NT2/D1 (cell line): ENCODE results near the gene CDKN2AIPNL.
A peak's percentile ranks its signal among the peaks of the same experiment; 100 is the strongest.

Experiments used
- DNase-seq: peaks from one replicate; pipeline ENCODE4 v3.0.0-alpha.2; 2011; ENCODE audit warnings: low read depth, low spot score
- H3K27me3 ChIP-seq: 2 replicates; pipeline ENCODE4 v1.6.0; 2011; ENCODE audit warnings: mild to moderate bottlenecking; ENCODE audit not compliant: insufficient read length, insufficient read depth
- H3K36me3 ChIP-seq: 2 replicates; pipeline ENCODE4 v1.6.1; 2011; ENCODE audit warnings: mild to moderate bottlenecking, low read length, mixed read lengths; ENCODE audit not compliant: insufficient read depth, insufficient read length
- H3K4me1 ChIP-seq: 2 replicates; pipeline ENCODE4 v1.5.1; 2011; ENCODE audit not compliant: insufficient read depth, insufficient read length
- H3K4me3 ChIP-seq: 2 replicates; pipeline ENCODE4 v1.5.1; 2011; ENCODE audit warnings: low read depth; ENCODE audit not compliant: insufficient read length
- H3K9ac ChIP-seq: 2 replicates; pipeline ENCODE4 v1.6.0; 2011; ENCODE audit warnings: low read depth; ENCODE audit not compliant: insufficient read length
- H3K9me3 ChIP-seq: 2 replicates; pipeline ENCODE4 v1.5.1; 2011; ENCODE audit warnings: mild to moderate bottlenecking, low read length; ENCODE audit not compliant: insufficient read depth
- SUZ12 ChIP-seq: IDR thresholded peaks from 2 replicates; pipeline ENCODE4 v1.6.1; 2011; ENCODE audit not compliant: insufficient read length, insufficient read depth; ENCODE audit errors: extremely low read depth
- YY1 ChIP-seq: IDR thresholded peaks from 2 replicates; pipeline ENCODE4 v1.6.1; 2011; ENCODE audit not compliant: insufficient read length, insufficient read depth
- ZNF274 ChIP-seq: IDR thresholded peaks from 2 replicates; pipeline ENCODE4 v1.6.1; 2011; ENCODE audit warnings: mild to moderate bottlenecking, low read depth, low read length

The CDKN2AIPNL gene

GRCh38 chr5:134411546-134412266 is at the start of gene CDKN2AIPNL:
CDKN2AIPNL (minus strand) TSS chr5:134411881; CDS start chr5:134411854, 27 bp downstream.
- Histone ChIP-seq H3K4me3 (peak within 1 kb of the TSS; percentile 83), H3K4me1 (peaks cover 2% of the 10 kb centered on the region), H3K9me3 (no peaks in the 10 kb centered on the region), H3K27me3 (no peaks in the 10 kb centered on the region), H3K36me3 (peaks cover 21% of the 10 kb centered on the region), H3K9ac (peak within 1 kb of the TSS; percentile 88)
- peak; percentile 76 for DNase-seq
- TF ChIP-seq YY1 (peak; percentile 8), SUZ12 (no peak)

- Histone ChIP-seq H3K9ac (no peak overlapping the region), H3K27me3 (no peaks in the 10 kb centered on the region), H3K36me3 (no peaks in the 10 kb centered on the region), H3K4me1 (peaks cover 4% of the 10 kb centered on the region), H3K4me3 (no peak overlapping the region), H3K9me3 (no peaks in the 10 kb centered on the region)
- no peak for DNase-seq
- no peak for TF ChIP-seq YY1
- no peak for TF ChIP-seq SUZ12
- TF ChIP-seq ZNF274: no peak
Measured at GRCh38 chr5:134460551-134460950, 48.9 kb upstream of the CDKN2AIPNL start.

- Histone ChIP-seq H3K4me3 (no peak overlapping the region), H3K27me3 (no peaks in the 10 kb centered on the region), H3K9ac (no peak overlapping the region), H3K9me3 (no peaks in the 10 kb centered on the region), H3K4me1 (peaks cover 2% of the 10 kb centered on the region), H3K36me3 (no peaks in the 10 kb centered on the region)
- no peak for DNase-seq
- no peak for TF ChIP-seq ZNF274
- TF ChIP-seq YY1: no peak
- TF ChIP-seq SUZ12: no peak
Measured at GRCh38 chr5:134459491-134459890, 47.8 kb upstream of the CDKN2AIPNL start.

- H3K27me3 ChIP-seq: no peaks in the 10 kb centered on the region
- no peak overlapping the region for H3K4me3 ChIP-seq
- no peak overlapping the region for H3K9ac ChIP-seq
- no peaks in the 10 kb centered on the region for H3K9me3 ChIP-seq
- peaks cover 2% of the 10 kb centered on the region for H3K4me1 ChIP-seq
- H3K36me3 ChIP-seq: no peaks in the 10 kb centered on the region
- no peak for TF ChIP-seq SUZ12
- TF ChIP-seq ZNF274: no peak
- no peak for TF ChIP-seq YY1
- no peak for DNase-seq
Measured at GRCh38 chr5:134459010-134459403, 47.3 kb upstream of the CDKN2AIPNL start.

GRCh38 chr5:134458234-134459009 is 46.7 kb upstream of the CDKN2AIPNL start:
- Histone ChIP-seq H3K36me3 (no peaks in the 10 kb centered on the region), H3K9ac (no peak overlapping the region), H3K4me3 (no peak overlapping the region), H3K27me3 (no peaks in the 10 kb centered on the region), H3K4me1 (peaks cover 2% of the 10 kb centered on the region), H3K9me3 (no peaks in the 10 kb centered on the region)
- TF ChIP-seq YY1 (no peak), SUZ12 (no peak), ZNF274 (no peak)
- no peak for DNase-seq

GRCh38 chr5:134457801-134458200 is 46.1 kb upstream of the CDKN2AIPNL start:
- TF ChIP-seq ZNF274 (no peak), YY1 (no peak), SUZ12 (no peak)
- Histone ChIP-seq H3K27me3 (no peaks in the 10 kb centered on the region), H3K4me3 (no peak overlapping the region), H3K9me3 (no peaks in the 10 kb centered on the region), H3K36me3 (no peaks in the 10 kb centered on the region), H3K9ac (no peak overlapping the region), H3K4me1 (peaks cover 2% of the 10 kb centered on the region)
- DNase-seq: no peak

- H3K27me3 ChIP-seq: no peaks in the 10 kb centered on the region
- no peak for TF ChIP-seq ZNF274
- TF ChIP-seq YY1: no peak
- no peak for TF ChIP-seq SUZ12
- no peaks in the 10 kb centered on the region for H3K36me3 ChIP-seq
- no peak overlapping the region for H3K4me3 ChIP-seq
- H3K9me3 ChIP-seq: no peaks in the 10 kb centered on the region
- no peak overlapping the region for H3K9ac ChIP-seq
- H3K4me1 ChIP-seq: peaks cover 2% of the 10 kb centered on the region
- no peak for DNase-seq
Measured at GRCh38 chr5:134456825-134457224, 45.1 kb upstream of the CDKN2AIPNL start.
